SK-N-MC (cell line): ENCODE measurements around the gene RASD1.

Experiments
- DNase-seq: peaks from one replicate; pipeline ENCODE4 v3.0.0-alpha.2; 2011; ENCODE audit warnings: low read depth, low spot score
- H3K27ac ChIP-seq: fragments of 200-600 bp; sonication (generic); 2 replicates; pipeline ENCODE4 v1.5.1; 2016; ENCODE audit warnings: mixed run types
- H3K36me3 ChIP-seq: fragments of 200-600 bp; sonication (generic); 2 replicates; pipeline ENCODE4 v1.6.1; 2017; ENCODE audit warnings: antibody characterized with exemption, low read length, mixed read lengths; ENCODE audit not compliant: insufficient read depth
- H3K4me3 ChIP-seq: fragments of 200-600 bp; sonication (generic); 2 replicates; pipeline ENCODE4 v1.5.1; 2016
- H3K9ac ChIP-seq: fragments of 200-600 bp; sonication (generic); 2 replicates; pipeline ENCODE4 v1.8.0; 2017; ENCODE audit warnings: mixed run types, mixed read lengths; ENCODE audit not compliant: insufficient read length
- H3K9me3 ChIP-seq: fragments of 200-600 bp; sonication (generic); 2 replicates; pipeline ENCODE4 v1.6.1; 2017; ENCODE audit warnings: low read depth, mild to moderate bottlenecking, antibody characterized with exemption, low read length, moderate library complexity, mixed read lengths
- EZH2 ChIP-seq: fragments of 200-600 bp; sonication (generic); IDR thresholded peaks from one replicate; pipeline ENCODE4 v1.6.1; 2017; ENCODE audit warnings: antibody characterized with exemption
- FOXP2 ChIP-seq: optimal IDR thresholded peaks from 2 replicates; pipeline ENCODE3; 2011; ENCODE audit warnings: mild to moderate bottlenecking, moderate library complexity; ENCODE audit not compliant: insufficient read depth; ENCODE audit errors: extremely low read length, control extremely low read depth
- POLR2AphosphoS5 ChIP-seq: IDR thresholded peaks from 2 replicates; pipeline ENCODE4 v1.6.1; 2012; ENCODE audit warnings: mild to moderate bottlenecking, low read depth, low read length, borderline replicate concordance

Gene RASD1

GRCh38 chr17:17520599-17521232, 24.5 kb upstream of the RASD1 start:
- Histone ChIP-seq H3K36me3 (no peaks in the 10 kb centered on the region), H3K9me3 (no peaks in the 10 kb centered on the region), H3K9ac (no peak overlapping the region), H3K4me3 (no peak overlapping the region), H3K27ac (no peak overlapping the region)
- no peak for DNase-seq
- TF ChIP-seq EZH2 (no peak), FOXP2 (no peak), POLR2AphosphoS5 (no peak)

GRCh38 chr17:17519886-17520285, 23.7 kb upstream of the RASD1 start:
- H3K36me3 ChIP-seq, result no peaks in the 10 kb centered on the region
- H3K9ac ChIP-seq, result no peak overlapping the region
- no peaks in the 10 kb centered on the region for H3K9me3 ChIP-seq
- no peak overlapping the region for H3K4me3 ChIP-seq
- DNase-seq, result no peak
- no peak overlapping the region for H3K27ac ChIP-seq
- TF ChIP-seq EZH2 (no peak), POLR2AphosphoS5 (no peak), FOXP2 (no peak)

GRCh38 chr17:17518951-17519350, 22.8 kb upstream of the RASD1 start:
- Histone ChIP-seq H3K36me3 (no peaks in the 10 kb centered on the region), H3K9me3 (no peaks in the 10 kb centered on the region), H3K27ac (no peak overlapping the region), H3K9ac (no peak overlapping the region), H3K4me3 (no peak overlapping the region)
- TF ChIP-seq FOXP2, result no peak
- no peak for TF ChIP-seq POLR2AphosphoS5
- no peak for TF ChIP-seq EZH2
- DNase-seq, result no peak

DNA sequence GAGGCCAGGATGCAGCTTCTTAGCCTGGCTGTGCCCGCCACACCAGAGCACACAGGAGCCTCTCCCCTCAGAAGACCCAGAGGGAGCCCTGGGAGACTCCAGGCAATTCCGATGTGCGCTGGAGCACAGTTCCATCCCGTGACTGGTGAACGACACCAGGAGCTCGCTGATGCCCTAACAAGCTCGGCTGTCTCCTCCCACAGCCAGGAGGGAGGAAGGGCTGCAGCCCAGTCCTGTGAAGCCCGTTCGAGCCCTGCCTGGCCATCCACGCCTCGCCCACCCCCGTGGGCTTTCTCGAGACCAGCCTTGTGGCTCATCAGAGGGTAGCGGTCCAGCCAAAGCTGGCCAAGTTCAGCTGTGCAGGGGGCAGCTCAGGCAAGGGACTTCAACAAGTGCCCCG, 21.8 kb upstream of the RASD1 start:
- DNase-seq, result no peak
- Histone ChIP-seq H3K4me3 (no peak overlapping the region), H3K9ac (no peak overlapping the region), H3K9me3 (no peaks in the 10 kb centered on the region), H3K27ac (no peak overlapping the region), H3K36me3 (no peaks in the 10 kb centered on the region)
- no peak for TF ChIP-seq EZH2
- TF ChIP-seq FOXP2, result no peak
- TF ChIP-seq POLR2AphosphoS5, result no peak

DNA sequence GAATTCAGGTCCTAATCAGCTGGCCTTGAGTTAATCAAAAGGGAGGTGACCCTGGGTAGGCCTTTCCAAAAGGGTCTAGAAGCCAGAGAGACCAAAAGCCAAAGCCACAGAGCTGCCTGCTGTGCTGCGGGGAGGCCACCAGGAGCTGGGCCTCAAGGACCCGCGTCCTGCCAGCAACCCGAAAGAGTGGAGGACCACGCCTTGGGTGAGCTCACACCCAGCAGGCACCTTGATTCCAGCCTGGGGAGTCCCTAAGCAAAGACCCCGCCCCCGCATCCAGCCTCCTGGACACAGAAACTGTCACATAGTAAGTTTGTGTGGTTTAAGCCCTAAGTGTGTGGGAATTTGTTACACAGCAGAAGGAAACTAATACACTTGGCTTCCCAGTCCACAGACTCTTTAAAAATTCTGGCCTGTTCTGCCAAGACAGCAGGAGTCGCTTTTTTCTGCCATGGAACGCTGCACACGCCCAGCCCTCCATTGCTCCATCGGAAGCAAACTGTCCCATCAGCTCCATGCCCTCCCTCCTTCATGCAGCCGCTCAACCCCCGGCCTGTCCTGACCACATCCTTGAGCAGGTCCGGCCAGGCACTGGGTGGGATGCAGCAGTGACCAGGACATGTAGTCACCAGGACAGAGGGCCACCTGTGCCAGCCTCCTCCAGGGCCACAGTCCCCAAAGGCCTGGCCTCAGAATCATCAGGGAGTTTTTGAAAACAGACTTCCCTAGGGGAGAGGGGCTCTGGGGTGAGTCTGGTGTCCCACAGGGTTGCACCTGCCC, 20.9 kb upstream of the RASD1 start:
- Histone ChIP-seq H3K9ac (no peak overlapping the region), H3K4me3 (no peak overlapping the region), H3K36me3 (no peaks in the 10 kb centered on the region), H3K9me3 (no peaks in the 10 kb centered on the region), H3K27ac (no peak overlapping the region)
- no peak for TF ChIP-seq POLR2AphosphoS5
- no peak for DNase-seq

DNA sequence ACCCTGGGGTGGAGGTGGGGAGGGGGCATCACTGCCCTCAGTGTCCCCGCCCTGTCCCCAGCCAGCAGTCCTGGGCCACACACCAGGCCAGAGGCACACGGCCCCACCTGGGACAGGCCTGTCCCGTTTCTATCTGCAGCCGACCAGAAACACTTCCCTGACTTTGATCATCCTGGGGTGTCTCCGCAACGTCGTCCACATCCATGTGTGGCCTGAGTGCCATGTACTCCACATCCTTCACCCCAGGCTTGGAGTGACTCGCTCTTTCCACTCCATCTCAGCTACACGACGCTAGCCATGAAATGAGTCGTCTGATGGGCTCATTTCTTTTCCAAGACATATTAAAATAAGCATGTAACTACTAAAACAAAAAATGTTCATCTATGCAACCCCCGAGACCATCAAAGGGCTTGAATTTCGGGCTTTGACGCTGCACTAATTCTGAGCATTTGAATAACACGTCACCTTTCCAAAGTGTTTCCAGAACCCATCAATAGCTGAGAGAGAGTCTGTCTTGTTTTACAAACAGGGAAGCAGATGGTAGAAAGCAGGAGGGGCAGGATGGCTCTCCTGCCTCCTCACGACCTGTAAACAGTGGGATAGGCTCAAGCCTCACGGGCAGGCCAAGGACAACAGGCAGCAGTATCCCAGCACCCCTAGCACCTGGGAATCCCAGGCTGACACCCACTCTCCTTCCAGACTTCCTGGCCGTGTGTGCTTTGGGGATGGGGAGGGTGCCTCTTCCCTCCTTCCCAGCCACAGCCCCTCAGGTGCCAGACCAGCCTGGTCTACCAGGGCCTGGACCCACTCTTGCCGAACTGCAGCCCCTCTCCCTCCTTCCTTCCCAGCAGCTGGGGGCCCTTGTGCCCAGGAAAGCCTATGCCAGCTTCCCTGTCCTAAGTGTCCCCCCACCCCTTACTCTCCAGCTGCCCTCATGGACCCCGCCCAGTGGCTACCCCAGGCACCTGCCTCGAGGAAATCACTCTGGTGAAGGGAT, 20.0 kb upstream of the RASD1 start:
- no peak for TF ChIP-seq EZH2
- TF ChIP-seq FOXP2, result no peak
- TF ChIP-seq POLR2AphosphoS5, result no peak
- Histone ChIP-seq H3K9ac (no peak overlapping the region), H3K9me3 (no peaks in the 10 kb centered on the region), H3K36me3 (no peaks in the 10 kb centered on the region), H3K27ac (no peak overlapping the region), H3K4me3 (no peak overlapping the region)
- DNase-seq, result no peak

DNA sequence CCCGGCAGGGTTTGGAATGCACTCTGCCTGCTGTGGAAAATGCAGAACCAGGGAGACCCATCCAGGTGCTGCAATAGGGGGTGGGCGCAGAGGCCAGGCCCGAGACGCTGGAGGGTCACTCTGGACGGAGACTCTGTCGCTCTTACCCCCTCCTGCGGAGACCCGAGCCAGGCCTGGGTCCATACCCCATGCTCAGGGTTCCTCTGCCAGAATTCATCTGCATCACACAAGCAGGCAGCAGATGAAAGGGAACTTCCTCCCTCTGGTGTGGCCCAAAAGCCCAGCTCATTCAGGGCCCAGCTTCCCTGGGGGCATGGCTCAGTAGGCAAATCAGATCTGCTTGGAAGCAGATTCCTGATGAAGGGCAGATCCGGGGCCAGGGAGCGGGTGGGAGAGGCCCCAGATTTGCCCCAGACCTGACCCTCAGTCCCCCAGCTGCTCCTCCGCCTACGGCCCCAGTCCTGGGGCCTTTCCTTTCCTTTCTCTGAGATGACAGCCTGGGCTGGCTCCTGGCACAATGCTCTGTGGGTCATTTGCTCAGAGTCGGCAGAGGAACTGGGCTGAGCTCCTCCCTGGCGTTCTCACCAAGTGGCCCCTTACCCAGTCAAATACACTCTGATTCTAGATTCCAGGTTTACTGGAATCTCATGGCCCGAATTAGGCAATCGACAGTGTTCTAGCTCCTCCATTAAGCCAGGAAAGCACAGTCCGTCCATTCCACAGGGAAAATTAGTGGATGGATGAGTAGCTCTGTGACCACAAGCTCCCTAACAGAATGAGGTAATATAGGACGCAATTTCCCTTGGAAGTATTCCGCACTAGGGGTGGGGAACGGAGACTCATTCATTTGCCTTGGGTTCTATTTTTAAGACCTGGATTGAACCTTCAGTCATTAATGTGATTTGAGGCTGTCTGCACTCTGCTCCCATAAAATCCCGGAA, 19.1 kb upstream of the RASD1 start:
- DNase-seq, result no peak
- no peak for TF ChIP-seq FOXP2
- no peaks in the 10 kb centered on the region for H3K9me3 ChIP-seq
- no peak overlapping the region for H3K27ac ChIP-seq
- no peak overlapping the region for H3K9ac ChIP-seq
- no peaks in the 10 kb centered on the region for H3K36me3 ChIP-seq
- no peak overlapping the region for H3K4me3 ChIP-seq
